Measurements from ENCODE around the gene FA2H.

FA2H gene

GRCh38 chr16:74761665-74762064 is 13.0 kb downstream of the FA2H start:
- no peak for DNase-seq (ENCODE audit: low read depth, low spot score)
- in situ Hi-C loops (cut with HindIII; ENCODE audit: low sequenced_read_pairs) = no loop called here
- no peak overlapping the region for H3K4me3 ChIP-seq (ENCODE audit: low read depth, low read length)
- TF ChIP-seq CTCF (IDR thresholded peaks at IDR 0.05; ENCODE audit: low read depth, low read length) = no peak

GRCh38 chr16:74760007-74760767 is 14.4 kb downstream of the FA2H start:
- no peak for TF ChIP-seq CTCF (IDR thresholded peaks at IDR 0.05; ENCODE audit: low read depth, low read length)
- no peak overlapping the region for H3K4me3 ChIP-seq (ENCODE audit: low read depth, low read length)

GRCh38 chr16:74759564-74759963 is 15.1 kb downstream of the FA2H start:
- in situ Hi-C loops (cut with HindIII; ENCODE audit: low sequenced_read_pairs) = no loop called here
- no peak for DNase-seq (ENCODE audit: low read depth, low spot score)
- H3K4me3 ChIP-seq (ENCODE audit: low read depth, low read length) = no peak overlapping the region
- TF ChIP-seq CTCF (IDR thresholded peaks at IDR 0.05; ENCODE audit: low read depth, low read length) = no peak

More at GRCh38 chr16:74760007-74760767, 14.4 kb downstream of the FA2H start:
- DNase-seq (ENCODE audit: low read depth, low spot score) = no peak
- in situ Hi-C loops (cut with HindIII; ENCODE audit: low sequenced_read_pairs) = no loop called here

- no peak for TF ChIP-seq CTCF (IDR thresholded peaks at IDR 0.05; ENCODE audit: low read depth, low read length)
- H3K4me3 ChIP-seq (ENCODE audit: low read depth, low read length) = no peak overlapping the region
- DNase-seq (ENCODE audit: low read depth, low spot score) = no peak
- in situ Hi-C loops (cut with HindIII; ENCODE audit: low sequenced_read_pairs) = no loop called here
These were observed 15.8 kb downstream of the FA2H start for GRCh38 chr16:74758801-74759200.

- no peak for TF ChIP-seq CTCF (IDR thresholded peaks at IDR 0.05; ENCODE audit: low read depth, low read length)
- DNase-seq (ENCODE audit: low read depth, low spot score) = no peak
- no peak overlapping the region for H3K4me3 ChIP-seq (ENCODE audit: low read depth, low read length)
- in situ Hi-C loops (cut with HindIII; ENCODE audit: low sequenced_read_pairs) = no loop called here
These were observed 17.3 kb downstream of the FA2H start for GRCh38 chr16:74757349-74757748.

- DNase-seq (ENCODE audit: low read depth, low spot score) = no peak
- in situ Hi-C loops (cut with HindIII; ENCODE audit: low sequenced_read_pairs) = no loop called here
These were observed 18.4 kb downstream of the FA2H start for GRCh38 chr16:74756203-74756602.

More at GRCh38 chr16:74756203-74756602, 18.4 kb downstream of the FA2H start:
- H3K4me3 ChIP-seq (ENCODE audit: low read depth, low read length) = no peak overlapping the region
- TF ChIP-seq CTCF (IDR thresholded peaks at IDR 0.05; ENCODE audit: low read depth, low read length) = no peak

Measured in astrocyte of the spinal cord (primary cell).